Loucy (cell line): Measurements from ENCODE around the gene PI4KA.

Source experiments
- H2AFZ ChIP-seq: fragments of 200-600 bp; sonication (generic); 2 replicates; pipeline ENCODE4 v1.6.0; 2016; ENCODE audit warnings: antibody characterized with exemption, mild to moderate bottlenecking, low read length, moderate library complexity
- H3F3A ChIP-seq: fragments of 200-600 bp; 2 replicates; pipeline ENCODE4 v1.6.0; 2016; ENCODE audit warnings: antibody characterized with exemption, low read depth, mild to moderate bottlenecking
- H3K27me3 ChIP-seq: fragments of 200-600 bp; sonication (generic); 2 replicates; pipeline ENCODE4 v1.6.1; 2014; ENCODE audit warnings: low read length, mild to moderate bottlenecking; ENCODE audit not compliant: insufficient read depth, poor library complexity, severe bottlenecking
- H3K36me3 ChIP-seq: fragments of 200-600 bp; sonication (generic); 2 replicates; pipeline ENCODE4 v1.6.1; 2016; ENCODE audit warnings: low read length; ENCODE audit not compliant: insufficient read depth
- H3K4me1 ChIP-seq: fragments of 200-600 bp; sonication (generic); 2 replicates; pipeline ENCODE4 v1.5.1; 2014; ENCODE audit warnings: low read length, mild to moderate bottlenecking; ENCODE audit not compliant: insufficient read depth, poor library complexity, severe bottlenecking
- H3K4me2 ChIP-seq: fragments of 200-600 bp; sonication (generic); 2 replicates; pipeline ENCODE4 v1.6.0; 2014; ENCODE audit warnings: antibody characterized with exemption, low read length, low read depth, mild to moderate bottlenecking; ENCODE audit not compliant: poor library complexity, severe bottlenecking
- H3K4me3 ChIP-seq: fragments of 200-600 bp; sonication (generic); 2 replicates; pipeline ENCODE4 v1.5.1; 2014; ENCODE audit warnings: low read length, mild to moderate bottlenecking, mixed read lengths; ENCODE audit not compliant: poor library complexity, severe bottlenecking
- H3K79me2 ChIP-seq: fragments of 200-600 bp; sonication (generic); 2 replicates; pipeline ENCODE4 v1.6.1; 2014; ENCODE audit warnings: low read length; ENCODE audit not compliant: insufficient read depth
- H3K9ac ChIP-seq: fragments of 200-600 bp; sonication (generic); 2 replicates; pipeline ENCODE4 v1.6.0; 2014; ENCODE audit warnings: mild to moderate bottlenecking, low read depth, low read length, moderate library complexity; ENCODE audit not compliant: poor library complexity, severe bottlenecking
- H3K9me2 ChIP-seq: fragments of 200-600 bp; sonication (generic); replicated peaks from 2 replicates; pipeline ENCODE4 v1.6.1; 2016; ENCODE audit warnings: low read depth, low read length, mixed read lengths
- H3K9me3 ChIP-seq: fragments of 200-600 bp; sonication (generic); 2 replicates; pipeline ENCODE4 v1.6.1; 2014; ENCODE audit warnings: mild to moderate bottlenecking, antibody characterized with exemption, low read length, low read depth; ENCODE audit not compliant: insufficient read depth
- H4K20me1 ChIP-seq: fragments of 200-600 bp; sonication (generic); 2 replicates; pipeline ENCODE4 v1.6.0; 2014; ENCODE audit warnings: antibody characterized with exemption, low read length, mild to moderate bottlenecking; ENCODE audit not compliant: insufficient read depth, poor library complexity, severe bottlenecking
- CTCF ChIP-seq: fragments of 200-600 bp; sonication (generic); conservative IDR thresholded peaks from 2 replicates; pipeline ENCODE4 v1.5.1; 2014; ENCODE audit warnings: mild to moderate bottlenecking, antibody characterized with exemption, low read length
- EZH2phosphoT487 ChIP-seq: fragments of 200-600 bp; IDR thresholded peaks from 2 replicates; pipeline ENCODE4 v1.6.1; 2018; ENCODE audit warnings: antibody characterized with exemption, mild to moderate bottlenecking, moderate library complexity, borderline replicate concordance

PI4KA gene

GRCh38 chr22:20881869-20882815, 23.5 kb upstream of the PI4KA start:
- no peaks in the 10 kb centered on the region for H3K9me3 ChIP-seq
- H3K4me2 ChIP-seq = no peak overlapping the region
- no peaks in the 10 kb centered on the region for H3K9me2 ChIP-seq
- H3K27me3 ChIP-seq = no peaks in the 10 kb centered on the region
- no peak overlapping the region for H3K4me3 ChIP-seq
- H2AFZ ChIP-seq = no peak overlapping the region
- H4K20me1 ChIP-seq = no peaks in the 10 kb centered on the region
- no peaks in the 10 kb centered on the region for H3F3A ChIP-seq
- H3K4me1 ChIP-seq = no peaks in the 10 kb centered on the region
- H3K36me3 ChIP-seq = peaks cover 25% of the 10 kb centered on the region; the same call in 1 of the 2 replicates
- H3K79me2 ChIP-seq = no peaks in the 10 kb centered on the region
- H3K9ac ChIP-seq = no peak overlapping the region
- TF ChIP-seq EZH2phosphoT487 (no peak), CTCF (no peak)

- Histone ChIP-seq H3K36me3 (peaks cover 25% of the 10 kb centered on the region; the same call in 1 of the 2 replicates), H3K4me2 (no peak overlapping the region), H4K20me1 (no peaks in the 10 kb centered on the region), H3K79me2 (no peaks in the 10 kb centered on the region), H3K4me3 (no peak overlapping the region), H3K27me3 (no peaks in the 10 kb centered on the region), H3K9me2 (no peaks in the 10 kb centered on the region), H3K4me1 (no peaks in the 10 kb centered on the region), H3K9me3 (no peaks in the 10 kb centered on the region), H2AFZ (no peak overlapping the region), H3F3A (no peaks in the 10 kb centered on the region), H3K9ac (no peak overlapping the region)
- TF ChIP-seq CTCF (no peak), EZH2phosphoT487 (no peak)
Observed at GRCh38 chr22:20881231-20881630, 22.6 kb upstream of the PI4KA start.

GRCh38 chr22:20877715-20878114, 19.1 kb upstream of the PI4KA start:
- Histone ChIP-seq H3F3A (no peaks in the 10 kb centered on the region), H3K36me3 (peaks cover 14% of the 10 kb centered on the region; the same call in 1 of the 2 replicates), H3K27me3 (no peaks in the 10 kb centered on the region), H3K79me2 (no peaks in the 10 kb centered on the region), H3K4me3 (no peak overlapping the region), H3K9me3 (no peaks in the 10 kb centered on the region), H3K4me1 (no peaks in the 10 kb centered on the region), H3K4me2 (no peak overlapping the region), H3K9ac (no peak overlapping the region), H2AFZ (no peak overlapping the region), H4K20me1 (no peaks in the 10 kb centered on the region), H3K9me2 (no peaks in the 10 kb centered on the region)
- TF ChIP-seq EZH2phosphoT487 (no peak), CTCF (no peak)
